Effector memory CD8-positive, alpha-beta T cell (primary cell): ENCODE measurements around the gene EMC8.
"Not testable (repeated sequence)": the region's sequence is repeated elsewhere in the genome, so short reads cannot be mapped to it uniquely, and the experiment has no call there.

Experiments
- ATAC-seq: fragments of 150-1000 bp; cut with Tn5 transposase; replicated peaks from 2 replicates; pipeline ENCODE4 v1.10.0; 2021; ENCODE audit warnings: mild to moderate bottlenecking, moderate library complexity
- DNase-seq, 3 experiments: peaks; one replicate each; pipeline ENCODE4 v3.0.0; 2021
- H3K27ac Mint-ChIP-seq, 2 donors: one replicate each; pipeline ENCODE4 v1.8.0; 2022; ENCODE audit warnings: mild to moderate bottlenecking in 2 of 2, mixed read lengths in 2 of 2, moderate library complexity in 2 of 2
- H3K27me3 Mint-ChIP-seq, 2 donors: one replicate each; pipeline ENCODE4 v1.8.0; 2022; ENCODE audit warnings: mixed read lengths in 2 of 2
- H3K36me3 Mint-ChIP-seq: one replicate; pipeline ENCODE4 v1.8.0; 2022; ENCODE audit warnings: mild to moderate bottlenecking, moderate library complexity, mixed read lengths; ENCODE audit not compliant: insufficient read depth
- H3K4me1 Mint-ChIP-seq, 2 donors: one replicate each; pipeline ENCODE4 v1.8.0; 2022; ENCODE audit warnings: low read depth in 2 of 2, mixed read lengths in 2 of 2
- H3K4me3 Mint-ChIP-seq, 2 donors: one replicate each; pipeline ENCODE4 v1.8.0; 2022; ENCODE audit warnings: mild to moderate bottlenecking in 2 of 2, mixed read lengths in 2 of 2, moderate library complexity in 2 of 2
- H3K9me3 Mint-ChIP-seq, 2 donors: one replicate each; pipeline ENCODE4 v1.8.0; 2022; ENCODE audit warnings: mixed read lengths in 2 of 2

The EMC8 gene

GRCh38 chr16:85829171-85829719 lies 29.9 kb upstream of the EMC8 start:
- Mint-ChIP-seq H3K36me3 (peaks cover 3% of the 10 kb centered on the region), H3K4me3 (peak overlapping the region; percentile 25 to 55), H3K27ac (peak overlapping the region in 1 of 2 donors; percentile 1), H3K4me1 (peaks cover 1 to 11% of the 10 kb centered on the region in 2 donors), H3K27me3 (peaks cover 31 to 42% of the 10 kb centered on the region in 2 donors), H3K9me3 (no peaks in the 10 kb centered on the region)
- ATAC-seq (peak; percentile 64), DNase-seq (no peak)

GRCh38 chr16:85828166-85828565 lies 28.8 kb upstream of the EMC8 start:
- H3K4me3 Mint-ChIP-seq, result no peak overlapping the region
- H3K36me3 Mint-ChIP-seq, result peaks cover 3% of the 10 kb centered on the region
- ATAC-seq (no peak), DNase-seq (no peak)
- peaks cover 1 to 11% of the 10 kb centered on the region in 2 donors for H3K4me1 Mint-ChIP-seq
- peaks cover 27 to 41% of the 10 kb centered on the region in 2 donors for H3K27me3 Mint-ChIP-seq
- H3K9me3 Mint-ChIP-seq, result no peaks in the 10 kb centered on the region
- H3K27ac Mint-ChIP-seq, result no peak overlapping the region

- ATAC-seq (no peak), DNase-seq (no peak)
- H3K27ac Mint-ChIP-seq, result peak overlapping the region in 1 of 2 donors; percentile 39
- no peaks in the 10 kb centered on the region for H3K36me3 Mint-ChIP-seq
- H3K4me1 Mint-ChIP-seq, result peaks cover 1 to 6% of the 10 kb centered on the region in 2 donors
- peaks cover 13 to 28% of the 10 kb centered on the region in 2 donors for H3K27me3 Mint-ChIP-seq
- no peak overlapping the region for H3K4me3 Mint-ChIP-seq
- H3K9me3 Mint-ChIP-seq, result no peaks in the 10 kb centered on the region
Measured at GRCh38 chr16:85826686-85827247, 27.4 kb upstream of the EMC8 start.

GRCh38 chr16:85825326-85825725 lies 26.0 kb upstream of the EMC8 start:
- H3K27me3 Mint-ChIP-seq, result peaks cover 0 to 13% of the 10 kb centered on the region in 2 donors
- peaks cover 6 to 7% of the 10 kb centered on the region in 2 donors for H3K4me1 Mint-ChIP-seq
- no peak overlapping the region for H3K4me3 Mint-ChIP-seq
- no peak for ATAC-seq
- H3K27ac Mint-ChIP-seq, result no peak overlapping the region
- H3K9me3 Mint-ChIP-seq, result no peaks in the 10 kb centered on the region
- no peak for DNase-seq
- no peaks in the 10 kb centered on the region for H3K36me3 Mint-ChIP-seq

- no peak overlapping the region for H3K27ac Mint-ChIP-seq
- DNase-seq, result no peak
- H3K27me3 Mint-ChIP-seq, result peaks cover 0 to 10% of the 10 kb centered on the region in 2 donors
- no peak for ATAC-seq
- H3K4me1 Mint-ChIP-seq, result peaks cover 6 to 7% of the 10 kb centered on the region in 2 donors
- no peaks in the 10 kb centered on the region for H3K36me3 Mint-ChIP-seq
- no peaks in the 10 kb centered on the region for H3K9me3 Mint-ChIP-seq
- no peak overlapping the region for H3K4me3 Mint-ChIP-seq
Measured at GRCh38 chr16:85824161-85825135, 25.1 kb upstream of the EMC8 start.

- ATAC-seq (no peak), DNase-seq (no peak)
- Mint-ChIP-seq H3K27ac (no peak overlapping the region), H3K27me3 (peaks cover 0 to under 1% of the 10 kb centered on the region in 2 donors), H3K4me3 (no peak overlapping the region), H3K36me3 (no peaks in the 10 kb centered on the region), H3K4me1 (peaks cover 6% of the 10 kb centered on the region in 2 donors), H3K9me3 (no peaks in the 10 kb centered on the region)
Measured at GRCh38 chr16:85823328-85823920, 24.1 kb upstream of the EMC8 start.

GRCh38 chr16:85822145-85822544 lies 22.8 kb upstream of the EMC8 start:
- ATAC-seq (no peak), DNase-seq (no peak)
- H3K36me3 Mint-ChIP-seq, result no peaks in the 10 kb centered on the region
- no peaks in the 10 kb centered on the region for H3K27me3 Mint-ChIP-seq
- H3K27ac Mint-ChIP-seq, result no peak overlapping the region
- H3K4me3 Mint-ChIP-seq, result no peak overlapping the region
- H3K9me3 Mint-ChIP-seq, result no peaks in the 10 kb centered on the region
- peaks cover 6% of the 10 kb centered on the region in 2 donors for H3K4me1 Mint-ChIP-seq

GRCh38 chr16:85821390-85822135 lies 22.2 kb upstream of the EMC8 start:
- no peaks in the 10 kb centered on the region for H3K9me3 Mint-ChIP-seq
- no peaks in the 10 kb centered on the region for H3K27me3 Mint-ChIP-seq
- H3K4me3 Mint-ChIP-seq, result no peak overlapping the region
- DNase-seq (peak; percentile 76 to 87 (median 82)), ATAC-seq (peak; percentile 88)
- H3K4me1 Mint-ChIP-seq, result peaks cover 6% of the 10 kb centered on the region in 2 donors
- no peaks in the 10 kb centered on the region for H3K36me3 Mint-ChIP-seq
- H3K27ac Mint-ChIP-seq, result no peak overlapping the region

GRCh38 chr16:85820604-85821372 lies 21.4 kb upstream of the EMC8 start:
- H3K4me3 Mint-ChIP-seq, result no peak overlapping the region
- peaks cover 6% of the 10 kb centered on the region in 2 donors for H3K4me1 Mint-ChIP-seq
- no peaks in the 10 kb centered on the region for H3K9me3 Mint-ChIP-seq
- H3K36me3 Mint-ChIP-seq, result no peaks in the 10 kb centered on the region
- DNase-seq, result no peak
- H3K27ac Mint-ChIP-seq, result no peak overlapping the region
- no peaks in the 10 kb centered on the region for H3K27me3 Mint-ChIP-seq
- no peak for ATAC-seq

- DNase-seq (no peak), ATAC-seq (no peak)
- Mint-ChIP-seq H3K4me3 (no peak overlapping the region), H3K9me3 (no peaks in the 10 kb centered on the region), H3K27ac (no peak overlapping the region), H3K36me3 (no peaks in the 10 kb centered on the region), H3K4me1 (peaks cover 6% of the 10 kb centered on the region in 2 donors), H3K27me3 (peaks cover 0 to 8% of the 10 kb centered on the region in 2 donors)
Measured at GRCh38 chr16:85819771-85820170, 20.4 kb upstream of the EMC8 start.

- no peak overlapping the region for H3K4me3 Mint-ChIP-seq
Measured at GRCh38 chr16:85819245-85819644, 19.9 kb upstream of the EMC8 start.

GRCh38 chr16:85817195-85817594 lies 17.9 kb upstream of the EMC8 start:
- H3K36me3 Mint-ChIP-seq, ATAC-seq, H3K4me3 Mint-ChIP-seq, DNase-seq, H3K9me3 Mint-ChIP-seq, H3K27ac Mint-ChIP-seq, H3K4me1 Mint-ChIP-seq: not testable (repeated sequence)
- peaks cover 0 to 30% of the 10 kb centered on the region in 2 donors for H3K27me3 Mint-ChIP-seq

More at GRCh38 chr16:85819245-85819644, 19.9 kb upstream of the EMC8 start:
- Mint-ChIP-seq H3K27me3 (peaks cover 0 to 13% of the 10 kb centered on the region in 2 donors), H3K36me3 (no peaks in the 10 kb centered on the region), H3K27ac (no peak overlapping the region), H3K4me1 (peaks cover 6% of the 10 kb centered on the region in 2 donors), H3K9me3 (no peaks in the 10 kb centered on the region)
- DNase-seq, result peak; percentile 84 to 88 (median 86)
- peak; percentile 80 for ATAC-seq
